Activated CD8-positive, alpha-beta memory T cell treated with anti-CD3 and anti-CD28 coated beads for 4 hours (primary cell): Measurements from ENCODE around the gene TEKTIP1.

Experiments
- DNase-seq, 2 donors: peaks; one replicate each; pipeline ENCODE4 v3.0.0-alpha.2; 2020; ENCODE audit warnings: low read depth in 2 of 2

TEKTIP1 gene

GRCh38 chr19:3538965-3539755 lies at the start of gene TEKTIP1:
Gene TEKTIP1, plus strand, starts transcription at chr19:3539174. Its CDS starts 4 bp downstream, at chr19:3539178.
- DNase-seq: no peak

- no peak for DNase-seq
Measured at GRCh38 chr19:3491396-3492119, 47.4 kb upstream of the TEKTIP1 start.

- no peak for DNase-seq
Measured at GRCh38 chr19:3492131-3492839, 46.7 kb upstream of the TEKTIP1 start.

GRCh38 chr19:3492919-3493318 lies 46.1 kb upstream of the TEKTIP1 start:
- no peak for DNase-seq

- no peak for DNase-seq
Measured at GRCh38 chr19:3493651-3494050, 45.3 kb upstream of the TEKTIP1 start.

- DNase-seq: no peak
Measured at GRCh38 chr19:3494051-3494450, 44.9 kb upstream of the TEKTIP1 start.

- DNase-seq: no peak
Measured at GRCh38 chr19:3494559-3494958, 44.4 kb upstream of the TEKTIP1 start.

- no peak for DNase-seq
Measured at GRCh38 chr19:3496392-3497273, 42.3 kb upstream of the TEKTIP1 start.

GRCh38 chr19:3497757-3498520 lies 41.0 kb upstream of the TEKTIP1 start:
- no peak for DNase-seq

- DNase-seq: no peak
Measured at GRCh38 chr19:3499738-3500428, 39.1 kb upstream of the TEKTIP1 start.

GRCh38 chr19:3500429-3501101 lies 38.4 kb upstream of the TEKTIP1 start, which contains the start of gene DOHH:
Gene DOHH, minus strand, starts transcription at chr19:3500674. Its CDS starts 3,860 bp downstream, at chr19:3496814.
- peak; percentile 88 to 95 for DNase-seq

GRCh38 chr19:3501780-3502179 lies 37.2 kb upstream of the TEKTIP1 start:
- no peak for DNase-seq

GRCh38 chr19:3503036-3503572 lies 35.9 kb upstream of the TEKTIP1 start:
- no peak for DNase-seq

GRCh38 chr19:3504735-3505134 lies 34.2 kb upstream of the TEKTIP1 start:
- DNase-seq: no peak

GRCh38 chr19:3505598-3506383 lies 33.2 kb upstream of the TEKTIP1 start, which contains the start of gene FZR1:
Gene FZR1, plus strand, starts transcription at chr19:3506311. Its CDS starts 16,679 bp downstream, at chr19:3522990.
- DNase-seq: peak; percentile 99

- no peak for DNase-seq
Measured at GRCh38 chr19:3506384-3507340, 32.3 kb upstream of the TEKTIP1 start.
